OCI-M2 (cell line): ENCODE results near the gene TMOD1.
"Not testable (repeated sequence)": the region's sequence is repeated elsewhere in the genome, so short reads cannot be mapped to it uniquely, and the experiment has no call there.

Experiments used
- DNase-seq: peaks from one replicate; lab custom pipeline; 2025; ENCODE audit not compliant: unreplicated experiment; lab: John Stamatoyannopoulos, UW

The TMOD1 gene

GRCh38 chr9:97501177-97501971 lies at the start of gene TMOD1:
TMOD1 (plus strand) TSS chr9:97501666; CDS start chr9:97524189, 22,523 bp downstream.
- DNase-seq: no peak

DNA sequence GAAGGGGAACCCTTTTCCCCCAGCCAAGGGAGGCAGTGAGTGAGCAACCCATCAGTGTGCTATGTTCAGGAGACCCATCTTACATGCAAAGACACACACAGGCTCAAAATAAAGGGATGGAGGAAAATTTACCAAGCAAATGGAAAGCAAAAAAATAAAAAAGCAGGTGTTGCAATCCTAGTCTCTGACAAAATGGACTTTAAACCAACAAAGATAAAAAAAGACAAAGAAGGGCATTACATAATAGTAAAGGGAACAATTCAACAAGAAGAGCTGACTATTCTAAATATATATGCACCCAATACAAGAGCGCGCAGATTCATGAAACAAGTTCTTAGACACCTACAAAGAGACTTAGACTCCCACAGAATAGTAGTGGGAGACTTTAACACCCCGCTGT lies 47.9 kb upstream of the TMOD1 start:
- not testable (repeated sequence) for DNase-seq

- DNase-seq: not testable (repeated sequence)
These were observed 44.6 kb upstream of the TMOD1 start for GRCh38 chr9:97456841-97457240.

DNA sequence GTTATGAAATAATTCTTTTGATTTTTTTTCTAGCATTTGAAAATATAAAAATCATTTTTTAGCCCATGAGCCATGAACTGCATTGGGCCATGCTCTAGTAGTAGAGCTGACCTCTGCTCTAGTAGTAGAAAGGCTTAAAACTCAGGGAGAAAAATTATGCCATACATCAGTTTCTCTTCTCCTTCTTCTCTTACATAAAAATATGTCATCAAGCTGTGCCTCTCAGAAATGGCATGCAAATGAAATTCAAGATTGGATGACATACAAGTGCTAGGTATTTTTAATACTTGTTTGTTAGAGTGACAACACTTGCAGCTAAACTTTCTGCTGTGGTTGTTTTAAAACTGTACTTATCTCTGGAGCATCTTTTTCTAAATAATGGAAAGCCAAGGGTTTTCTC lies 42.1 kb upstream of the TMOD1 start:
- no peak for DNase-seq

DNA sequence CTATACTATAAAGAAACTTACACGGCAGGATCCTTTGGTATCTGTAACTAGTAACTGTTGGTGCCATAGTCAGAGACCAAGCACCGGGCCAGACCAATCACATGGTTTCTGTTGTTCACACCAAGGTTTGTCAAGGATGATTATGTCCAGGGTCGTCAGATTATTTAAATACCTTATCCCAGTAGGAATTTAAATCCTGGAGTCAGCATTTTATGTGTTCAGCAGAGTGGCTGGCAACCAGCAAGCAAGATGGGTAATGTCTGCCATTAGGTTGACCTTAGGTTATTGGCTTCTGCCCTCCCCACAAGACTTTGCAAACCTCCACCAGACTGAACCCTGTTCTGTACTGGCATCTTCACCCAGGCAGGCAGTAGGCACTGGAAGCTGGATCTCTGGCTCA lies 39.3 kb upstream of the TMOD1 start:
- no peak for DNase-seq

DNA sequence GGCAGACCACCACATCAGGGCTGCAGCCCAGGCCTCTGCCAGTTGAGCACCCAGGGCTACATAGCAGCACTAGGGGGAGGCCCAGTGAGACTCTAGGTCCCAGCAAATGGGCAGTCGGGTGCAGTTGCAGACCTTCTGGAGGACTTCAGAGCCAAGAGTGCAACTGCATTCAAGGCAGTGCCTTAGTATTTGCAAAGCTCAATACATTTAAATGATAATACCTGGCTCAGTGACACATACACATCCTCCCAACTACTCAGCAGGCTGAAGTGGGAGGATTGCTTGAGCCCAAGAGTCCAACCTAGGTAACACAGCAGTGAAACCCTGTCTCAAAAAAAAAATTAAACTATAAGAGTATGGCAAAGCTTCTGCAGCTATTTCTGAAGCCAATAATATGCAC lies 38.6 kb upstream of the TMOD1 start:
- no peak for DNase-seq

GRCh38 chr9:97468658-97469448 lies 32.6 kb upstream of the TMOD1 start:
- peak; percentile 17 for DNase-seq

DNA sequence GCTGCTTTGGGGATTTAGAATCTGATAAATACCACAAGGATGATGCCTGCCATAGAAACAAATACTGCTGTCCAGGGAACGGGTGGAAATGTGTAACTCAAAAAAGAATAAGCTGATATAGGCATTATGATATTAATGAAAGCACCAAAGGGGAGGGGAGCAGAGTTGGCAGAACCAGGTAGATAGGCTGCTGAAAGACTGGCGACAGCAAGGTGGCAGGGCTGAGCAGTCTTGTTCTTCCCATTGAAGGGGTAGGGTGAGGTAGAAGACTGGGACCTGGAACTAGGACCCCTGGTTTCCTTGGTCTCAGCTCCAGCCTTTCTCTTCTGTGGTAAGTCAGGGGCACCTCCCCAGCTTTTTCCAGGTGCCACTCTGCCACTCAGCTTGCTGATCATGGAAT lies 31.4 kb upstream of the TMOD1 start:
- no peak for DNase-seq

- DNase-seq: no peak
These were observed 27.7 kb upstream of the TMOD1 start for GRCh38 chr9:97473717-97474116.

- DNase-seq: no peak
These were observed 27.0 kb upstream of the TMOD1 start for GRCh38 chr9:97474372-97474925.

DNA sequence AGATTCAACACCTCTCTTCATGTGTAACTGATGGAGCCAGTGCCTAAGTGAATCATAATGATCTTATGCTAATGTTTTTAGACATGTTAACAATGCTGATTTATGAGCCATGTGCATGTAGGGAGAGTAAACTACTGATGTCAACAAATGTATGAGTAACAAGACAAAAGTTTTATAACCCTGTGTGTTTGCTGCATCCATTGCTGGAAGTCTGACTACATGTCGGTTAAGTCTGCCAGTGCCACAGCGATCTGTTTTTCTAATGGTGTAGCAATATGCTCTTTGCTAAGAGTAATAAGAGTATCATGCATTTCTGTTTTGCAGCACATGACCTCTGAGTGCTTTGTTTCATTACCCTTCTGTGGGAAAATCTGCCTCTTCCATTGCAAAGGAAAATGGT lies 26.4 kb upstream of the TMOD1 start:
- no peak for DNase-seq

DNA sequence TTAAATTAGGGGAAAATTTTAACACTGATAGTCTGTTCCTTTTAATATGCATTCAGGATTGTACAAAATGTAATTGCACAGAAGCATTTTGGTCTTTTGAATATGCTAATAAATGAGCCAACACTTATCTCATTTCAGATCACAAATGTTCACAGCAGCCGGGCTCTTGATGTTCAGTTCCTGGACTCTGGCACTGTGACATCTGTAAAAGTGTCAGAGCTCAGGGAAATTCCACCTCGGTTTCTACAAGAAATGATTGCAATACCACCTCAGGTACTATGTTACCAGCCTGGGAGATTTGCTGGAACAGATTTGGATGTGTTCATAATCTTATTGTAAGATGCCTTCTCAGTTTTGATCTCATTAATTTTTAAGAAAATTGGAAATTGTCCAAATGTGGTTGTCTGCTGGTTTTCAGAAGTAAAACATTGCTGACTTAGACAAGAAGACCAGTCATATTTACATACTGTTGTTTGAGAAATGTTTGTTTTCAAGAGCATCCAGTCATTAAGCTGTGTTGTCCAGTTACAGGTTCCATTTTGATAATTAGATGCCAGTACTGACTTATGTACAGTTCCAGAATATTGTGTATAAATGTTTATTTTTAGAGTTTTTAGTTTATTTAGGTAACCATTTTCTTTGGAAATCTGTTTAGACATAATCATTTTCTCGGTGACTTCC lies 23.0 kb upstream of the TMOD1 start:
- no peak for DNase-seq

- no peak for DNase-seq
These were observed 21.8 kb upstream of the TMOD1 start for GRCh38 chr9:97479496-97480159.

DNA sequence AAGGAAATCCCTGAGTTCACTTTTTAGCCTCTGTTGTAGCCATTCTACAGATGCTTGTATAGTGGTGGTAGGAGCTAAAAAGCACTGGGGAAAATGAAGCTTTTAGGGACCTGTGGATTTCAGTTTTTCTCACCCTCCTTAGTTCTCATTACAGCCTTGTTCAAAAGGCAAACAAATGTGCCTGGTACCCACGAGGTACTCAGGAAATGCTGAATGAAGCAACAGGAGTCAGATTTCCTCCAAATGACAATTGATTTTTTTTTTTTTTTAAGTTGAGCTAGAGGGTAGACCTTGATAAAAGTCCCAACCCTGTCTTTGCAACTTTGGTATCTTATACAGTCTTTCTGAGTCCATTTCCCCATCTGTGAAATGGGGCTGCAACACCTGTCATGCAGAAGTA lies 21.3 kb upstream of the TMOD1 start:
- DNase-seq: no peak

DNA sequence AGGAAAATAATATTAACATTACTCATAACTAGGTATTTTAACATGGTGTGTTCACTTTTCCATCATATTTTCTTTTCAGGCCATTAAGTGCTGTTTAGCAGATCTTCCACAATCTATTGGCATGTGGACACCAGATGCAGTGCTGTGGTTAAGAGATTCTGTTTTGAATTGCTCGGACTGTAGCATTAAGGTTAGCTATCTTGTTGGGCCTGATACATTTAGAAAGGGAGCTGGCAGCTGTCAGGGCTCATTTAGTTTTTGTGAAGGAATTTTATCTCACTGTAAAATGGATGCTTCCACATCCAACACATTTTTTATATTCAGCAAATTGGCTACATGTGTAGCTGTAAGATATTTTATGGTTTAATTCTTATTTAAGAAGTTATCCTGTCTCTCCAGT lies 20.7 kb upstream of the TMOD1 start:
- no peak for DNase-seq

GRCh38 chr9:97484134-97484533 lies 17.3 kb upstream of the TMOD1 start:
- DNase-seq: no peak

DNA sequence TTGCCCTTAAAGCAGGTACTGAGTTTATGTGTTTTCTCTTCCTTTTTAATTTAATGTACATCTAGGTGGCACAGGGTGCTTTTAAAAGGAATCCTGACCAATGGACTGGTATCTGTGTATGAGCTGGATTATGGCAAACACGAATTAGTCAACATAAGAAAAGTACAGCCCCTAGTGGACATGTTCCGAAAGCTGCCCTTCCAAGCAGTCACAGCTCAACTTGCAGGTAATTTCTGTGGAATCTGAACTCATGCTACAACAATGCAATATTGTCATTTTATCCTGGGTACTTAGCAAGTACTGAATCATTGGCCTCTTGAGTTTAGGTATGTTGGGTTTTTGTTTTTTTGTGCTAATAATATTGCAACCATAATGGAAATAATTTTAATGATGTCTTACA lies 14.4 kb upstream of the TMOD1 start:
- no peak for DNase-seq

- no peak for DNase-seq
These were observed 13.6 kb upstream of the TMOD1 start for GRCh38 chr9:97487861-97488260.

DNA sequence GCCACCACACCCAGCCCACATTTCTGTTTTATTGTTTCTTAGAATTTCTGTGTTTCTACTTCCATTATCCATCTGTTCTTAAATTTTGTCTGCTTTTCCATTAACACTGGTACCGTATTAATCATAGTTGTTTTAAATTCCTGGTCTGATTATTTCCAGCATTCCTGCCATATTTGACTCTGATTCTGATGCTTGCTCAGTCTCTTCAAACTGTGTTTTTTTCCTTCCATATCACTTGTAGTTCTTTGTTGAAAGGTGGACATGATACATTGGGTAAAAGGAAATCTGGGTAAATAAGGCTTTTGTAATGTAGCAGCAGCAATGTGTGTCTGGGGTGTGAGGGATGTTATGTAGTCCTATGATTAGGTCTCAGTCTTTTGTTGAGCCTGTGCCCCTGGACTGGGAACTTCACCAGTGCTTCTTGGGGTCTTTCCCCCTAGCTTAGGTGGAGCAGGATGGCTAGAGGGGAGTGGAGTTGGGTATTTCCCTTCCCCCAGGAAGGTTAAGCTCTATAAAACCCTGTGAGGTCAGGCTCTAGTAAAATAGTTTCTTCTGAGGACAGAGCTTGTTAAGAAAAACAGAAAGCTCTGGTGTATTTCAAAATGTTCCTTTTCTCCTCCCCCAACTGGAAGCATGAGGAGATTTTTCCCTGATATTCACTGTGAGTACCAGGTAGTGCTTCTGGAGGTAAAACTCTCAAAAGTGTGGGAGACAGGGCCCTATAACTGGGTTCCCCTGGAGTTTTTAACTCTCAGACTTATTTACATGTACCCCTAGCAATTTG lies 10.1 kb upstream of the TMOD1 start:
- DNase-seq: no peak
